H4 (cell line): ENCODE measurements around the gene RPL27A. TPM values are rescaled to one million over a fixed set of nuclear protein-coding genes. Genes with fewer than 3 reads are reported as not detected.
"Not testable (repeated sequence)": the region's sequence is repeated elsewhere in the genome, so short reads cannot be mapped to it uniquely, and the experiment has no call there.

Experiments used
- DNase-seq: peaks from one replicate; pipeline ENCODE4 v3.0.0-alpha.2; 2015; ENCODE audit warnings: low spot score
- total RNA-seq: library from RNA; depleted of rRNA; stranded (reverse); fragments of >200 nt; shearing (Covaris generic); gene quantifications from 2 replicates; pipeline ENCODE4 v1.2.3, GENCODE V29; 2014; rRNA removed

The RPL27A gene
- 1,580 and 1,699 TPM in 2 replicates for total RNA-seq

DNA sequence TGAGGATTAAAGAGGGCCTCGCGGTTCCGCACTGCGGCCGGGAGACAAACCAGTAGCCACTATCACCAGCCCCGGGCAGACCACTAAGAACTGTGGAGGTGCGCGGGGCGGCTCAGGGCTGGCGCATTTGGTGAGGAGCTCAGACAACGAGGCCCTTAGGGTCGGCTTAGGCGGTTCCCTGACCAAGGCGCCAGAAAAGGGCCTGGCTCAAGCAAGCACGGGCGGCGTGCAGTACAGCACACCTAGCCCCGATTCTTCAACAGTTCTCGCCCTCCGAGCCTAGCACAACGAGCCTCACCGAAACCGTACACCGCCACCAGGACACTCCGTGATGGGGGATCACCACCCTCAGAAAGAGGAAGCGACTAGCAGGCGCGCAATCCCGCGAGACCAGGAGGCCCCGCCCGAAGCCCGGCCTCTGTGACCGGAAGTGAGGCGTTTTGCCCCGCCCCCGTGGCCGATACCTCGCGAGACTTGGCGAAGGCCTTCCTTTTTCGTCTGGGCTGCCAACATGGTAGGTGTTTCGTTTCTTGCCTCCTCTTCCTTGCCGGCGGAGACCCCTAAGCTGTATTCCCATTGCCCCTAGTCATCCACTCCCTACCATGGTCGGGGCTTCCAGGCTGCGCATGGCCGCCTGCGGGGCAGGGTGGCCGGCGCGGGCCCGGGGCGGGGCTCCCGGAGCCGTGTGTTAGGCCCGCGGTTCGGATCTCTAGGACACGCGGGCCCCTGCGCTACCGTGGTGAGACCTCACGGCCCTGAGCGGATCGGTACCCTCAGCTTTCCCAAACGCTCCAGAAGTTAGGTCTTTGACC is at the start of gene RPL27A, which contains the start of gene TRIM66:
RPL27A (plus strand) TSS at position 490 of the 812 bp plus-strand sequence; CDS start at position 512, 22 bp downstream.
TRIM66 (minus strand) TSS at position 363 of the 812 bp plus-strand sequence. CDS start 10,391 bp downstream, outside the sequence.
- peak; percentile 96 for DNase-seq

DNA sequence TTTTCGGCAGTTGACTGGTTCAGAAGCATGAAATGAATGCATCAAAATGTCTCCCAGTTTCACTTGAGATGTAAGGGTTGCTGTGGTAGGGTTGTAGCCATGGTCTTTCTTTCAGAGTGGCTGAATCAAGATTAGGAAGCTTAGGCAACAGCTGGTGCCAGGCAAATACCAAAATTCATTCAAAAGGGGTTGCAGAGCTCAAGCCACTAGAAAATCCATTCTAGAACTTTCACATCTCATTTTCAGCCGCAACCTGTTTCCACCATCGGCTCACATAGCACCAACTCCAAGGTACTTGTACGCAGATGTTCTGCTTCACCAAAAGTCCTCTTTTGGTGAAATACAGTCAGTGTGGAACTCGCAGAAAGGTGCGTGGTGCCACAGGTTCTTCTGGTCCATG is 48.1 kb upstream of the RPL27A start:
- no peak for DNase-seq

- no peak for DNase-seq
Measured at GRCh38 chr11:8636127-8636526, 46.5 kb upstream of the RPL27A start.

- no peak for DNase-seq
Measured at GRCh38 chr11:8638300-8638699, 44.3 kb upstream of the RPL27A start.

- DNase-seq = no peak
Measured at GRCh38 chr11:8639655-8640054, 42.9 kb upstream of the RPL27A start.

DNA sequence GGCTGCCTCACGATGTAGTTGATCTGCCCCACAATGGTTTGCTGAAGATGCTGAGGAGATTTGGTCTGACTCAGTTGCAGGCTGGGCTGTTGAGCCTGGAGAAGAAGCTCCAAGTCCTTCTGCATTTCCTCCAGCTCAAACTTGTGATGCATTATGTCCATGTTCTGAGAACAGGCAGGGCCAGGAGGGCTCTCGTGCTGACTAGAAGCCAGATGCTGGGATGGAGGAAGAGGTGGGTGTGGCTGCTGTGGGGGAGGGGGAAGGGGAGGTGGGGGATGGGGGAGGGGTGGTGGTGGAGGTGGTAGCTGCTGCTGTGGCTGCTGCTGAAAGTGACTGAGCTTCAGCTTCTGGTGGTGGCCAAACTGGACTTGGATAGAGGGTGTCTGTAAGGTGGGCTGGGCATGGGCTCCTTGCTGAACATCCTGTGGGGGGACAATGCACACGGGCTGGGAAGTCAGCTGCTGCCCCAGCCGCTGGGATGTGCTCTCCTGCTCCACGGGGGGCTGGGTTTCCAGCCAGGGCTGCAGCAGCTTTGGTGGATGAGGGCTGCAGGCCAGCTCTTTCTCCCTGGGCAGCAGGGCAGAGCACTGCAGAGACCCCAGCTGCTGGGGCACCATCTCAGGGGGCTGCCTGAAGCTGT is 42.2 kb upstream of the RPL27A start:
- DNase-seq = no peak

- no peak for DNase-seq
Measured at GRCh38 chr11:8641332-8641731, 41.3 kb upstream of the RPL27A start.

GRCh38 chr11:8642196-8642841 is 40.3 kb upstream of the RPL27A start:
- DNase-seq = no peak

DNA sequence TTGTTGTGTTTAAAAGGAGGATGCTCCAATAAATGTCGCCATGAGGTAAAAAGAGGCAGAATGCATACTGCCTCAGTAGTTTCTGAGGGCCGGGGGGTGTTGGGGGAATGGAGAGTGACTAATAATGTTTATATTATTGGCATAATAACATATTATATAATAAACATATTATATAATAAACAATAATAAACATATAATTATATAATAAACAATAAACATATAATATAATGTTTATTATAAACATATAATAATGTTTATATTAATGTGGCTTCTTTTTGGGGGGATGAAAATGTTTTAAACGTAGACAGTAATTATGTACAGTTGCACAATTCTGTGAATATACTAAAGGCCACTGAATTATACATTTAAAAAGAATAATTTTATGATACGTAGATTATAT is 35.7 kb upstream of the RPL27A start:
- DNase-seq = no peak

DNA sequence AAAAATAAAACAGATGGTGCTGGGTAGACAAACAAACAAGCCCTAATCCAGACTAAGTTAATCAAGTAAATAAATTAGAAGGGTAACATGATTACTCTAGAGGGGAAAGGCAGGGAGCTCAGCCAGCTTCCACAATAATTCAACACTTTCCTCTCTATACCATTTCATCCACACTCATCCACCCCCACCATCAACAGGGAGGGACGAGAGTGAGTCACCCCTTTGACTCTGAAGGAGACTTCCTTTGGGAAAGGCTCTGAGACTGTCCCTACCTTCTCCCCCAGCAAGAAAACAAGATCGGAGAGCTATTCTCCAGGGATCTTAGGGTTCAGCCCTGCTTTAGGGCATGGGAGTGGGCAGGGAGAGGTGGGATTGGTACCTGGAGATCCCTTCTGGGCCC is 33.2 kb upstream of the RPL27A start:
- DNase-seq = peak; percentile 28

- no peak for DNase-seq
Measured at GRCh38 chr11:8650401-8650990, 32.1 kb upstream of the RPL27A start.

GRCh38 chr11:8652140-8652539 is 30.5 kb upstream of the RPL27A start:
- peak; percentile 80 for DNase-seq

- no peak for DNase-seq
Measured at GRCh38 chr11:8654503-8654902, 28.1 kb upstream of the RPL27A start.

DNA sequence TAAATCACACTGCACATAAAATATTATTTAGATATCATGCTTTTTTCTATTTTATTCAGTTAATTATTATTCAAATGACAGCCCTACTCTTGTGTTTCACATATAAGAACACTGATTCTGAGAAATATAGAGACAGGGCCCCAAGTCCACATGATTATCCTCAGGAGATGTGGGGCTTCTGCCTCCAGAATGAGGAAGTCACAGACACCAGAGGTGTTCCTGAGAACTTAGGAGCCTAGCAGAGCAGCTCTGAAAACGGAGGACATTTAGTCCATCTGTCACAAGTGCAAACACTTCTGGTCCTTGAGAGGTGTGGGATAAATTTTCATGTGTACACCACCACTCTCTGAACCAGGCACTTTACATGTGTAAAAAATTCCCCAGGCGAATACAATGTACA is 26.3 kb upstream of the RPL27A start:
- DNase-seq = no peak

GRCh38 chr11:8658321-8659057 is 24.1 kb upstream of the RPL27A start:
- no peak for DNase-seq

DNA sequence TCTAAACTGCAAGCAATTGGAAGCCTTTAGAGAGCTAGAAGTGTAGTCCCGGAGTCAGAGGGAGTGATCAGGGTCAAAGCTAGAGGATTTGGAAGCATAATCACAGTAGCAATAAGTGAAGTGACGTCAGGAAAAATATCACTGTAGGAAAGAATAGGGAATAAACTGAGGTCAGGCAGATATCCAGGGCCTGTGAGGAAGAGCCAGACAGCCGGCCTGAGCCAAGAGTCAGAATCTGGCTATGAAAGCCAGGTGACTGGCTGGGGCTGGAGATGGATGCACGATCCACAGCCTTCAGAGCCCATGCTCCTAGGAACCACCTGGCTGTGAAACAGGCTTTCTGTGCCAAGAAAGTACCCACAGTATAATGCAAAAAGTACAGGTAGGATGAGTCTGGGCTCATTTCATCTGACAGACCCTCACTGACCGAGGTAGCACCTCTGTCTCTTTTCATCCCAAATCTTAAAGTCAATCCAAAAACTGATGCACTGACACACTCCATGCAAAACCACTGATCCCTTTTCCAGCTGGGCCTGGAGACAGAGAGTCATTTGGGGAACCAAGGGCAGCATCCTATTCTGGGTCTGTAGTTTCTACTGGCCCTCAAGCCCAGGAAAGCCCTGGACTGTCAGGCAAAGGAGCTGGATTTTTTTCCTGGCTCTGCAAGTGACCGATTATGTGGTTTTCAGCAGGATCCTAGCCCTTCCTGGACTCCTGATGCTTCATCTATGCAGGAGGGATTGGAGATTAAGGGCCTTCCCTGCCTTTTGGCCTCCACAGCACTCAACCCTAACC is 21.4 kb upstream of the RPL27A start:
- DNase-seq = no peak

DNA sequence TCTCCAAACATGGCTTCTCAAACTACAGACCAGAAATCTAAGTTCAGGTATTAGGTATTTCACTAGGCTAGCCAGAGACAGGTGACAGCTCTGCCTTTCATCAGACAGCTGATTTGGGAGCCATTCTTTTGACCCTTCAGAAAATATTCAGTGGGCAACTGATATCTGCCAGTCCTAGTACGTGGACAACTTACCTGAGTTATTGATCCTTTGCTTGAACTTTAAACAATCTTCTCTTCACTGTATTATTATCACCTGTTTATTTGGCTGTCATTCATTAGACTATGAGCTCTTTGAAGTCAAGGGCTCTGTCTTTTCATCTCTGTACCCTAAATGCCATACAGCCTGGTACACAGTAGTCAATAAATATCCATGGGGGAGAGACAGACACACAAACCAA is 17.4 kb upstream of the RPL27A start:
- no peak for DNase-seq

GRCh38 chr11:8670081-8670480 is 12.5 kb upstream of the RPL27A start:
- DNase-seq = not testable (repeated sequence)

GRCh38 chr11:8671193-8671612 is 11.4 kb upstream of the RPL27A start:
- peak; percentile 75 for DNase-seq

GRCh38 chr11:8671651-8672062 is 10.9 kb upstream of the RPL27A start:
- DNase-seq = peak; percentile 83

DNA sequence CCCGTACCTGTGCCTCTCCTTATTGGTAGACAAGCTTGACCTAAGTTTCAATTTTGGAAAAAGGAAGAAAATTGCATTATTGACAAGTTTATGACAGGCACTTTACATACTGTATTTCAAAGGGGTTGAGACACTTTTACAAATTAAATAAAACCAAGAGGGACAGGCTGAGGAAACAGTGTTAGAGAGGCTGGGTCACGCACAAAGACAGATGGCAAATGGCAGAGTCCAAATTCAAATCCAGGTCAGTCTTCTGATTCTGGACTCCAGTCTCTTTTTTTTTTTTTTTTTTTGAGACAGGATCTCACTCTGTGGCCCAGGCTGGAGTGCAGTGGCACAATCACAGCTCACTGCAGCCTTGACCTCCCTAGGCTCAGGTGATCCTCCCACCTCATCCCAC is 10.2 kb upstream of the RPL27A start:
- DNase-seq = no peak
